ENCODE data around the gene SUSD1.

The SUSD1 gene

DNA sequence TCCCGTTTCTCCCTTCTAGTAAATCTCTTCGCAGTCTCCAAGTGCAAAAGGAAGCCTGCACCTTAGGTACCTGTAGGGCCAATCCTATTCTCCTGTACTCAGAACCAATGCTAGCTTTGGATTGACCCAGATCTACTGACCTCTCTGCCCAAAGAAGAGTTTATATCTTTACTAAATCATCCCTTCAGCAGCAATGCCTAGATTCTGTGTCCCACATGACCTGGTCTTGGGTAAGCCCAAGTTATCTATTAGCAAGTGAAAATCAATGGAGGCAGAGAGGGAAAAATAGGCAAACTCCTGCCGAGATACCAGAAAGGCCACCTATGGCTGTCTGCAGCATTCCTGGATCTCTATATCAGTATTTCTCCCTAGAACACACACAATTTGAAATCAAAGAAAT, 60.0 kb downstream of the SUSD1 start:
- Histone ChIP-seq H3K4me3 (no peak overlapping the region), H3K27ac (no peak overlapping the region)
- TF ChIP-seq, protein P1, sequence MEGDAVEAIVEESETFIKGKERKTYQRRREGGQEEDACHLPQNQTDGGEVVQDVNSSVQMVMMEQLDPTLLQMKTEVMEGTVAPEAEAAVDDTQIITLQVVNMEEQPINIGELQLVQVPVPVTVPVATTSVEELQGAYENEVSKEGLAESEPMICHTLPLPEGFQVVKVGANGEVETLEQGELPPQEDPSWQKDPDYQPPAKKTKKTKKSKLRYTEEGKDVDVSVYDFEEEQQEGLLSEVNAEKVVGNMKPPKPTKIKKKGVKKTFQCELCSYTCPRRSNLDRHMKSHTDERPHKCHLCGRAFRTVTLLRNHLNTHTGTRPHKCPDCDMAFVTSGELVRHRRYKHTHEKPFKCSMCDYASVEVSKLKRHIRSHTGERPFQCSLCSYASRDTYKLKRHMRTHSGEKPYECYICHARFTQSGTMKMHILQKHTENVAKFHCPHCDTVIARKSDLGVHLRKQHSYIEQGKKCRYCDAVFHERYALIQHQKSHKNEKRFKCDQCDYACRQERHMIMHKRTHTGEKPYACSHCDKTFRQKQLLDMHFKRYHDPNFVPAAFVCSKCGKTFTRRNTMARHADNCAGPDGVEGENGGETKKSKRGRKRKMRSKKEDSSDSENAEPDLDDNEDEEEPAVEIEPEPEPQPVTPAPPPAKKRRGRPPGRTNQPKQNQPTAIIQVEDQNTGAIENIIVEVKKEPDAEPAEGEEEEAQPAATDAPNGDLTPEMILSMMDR (IDR thresholded peaks at IDR 0.05) = no peak
- DNase-seq (ENCODE audit: low spot score) = no peak

DNA sequence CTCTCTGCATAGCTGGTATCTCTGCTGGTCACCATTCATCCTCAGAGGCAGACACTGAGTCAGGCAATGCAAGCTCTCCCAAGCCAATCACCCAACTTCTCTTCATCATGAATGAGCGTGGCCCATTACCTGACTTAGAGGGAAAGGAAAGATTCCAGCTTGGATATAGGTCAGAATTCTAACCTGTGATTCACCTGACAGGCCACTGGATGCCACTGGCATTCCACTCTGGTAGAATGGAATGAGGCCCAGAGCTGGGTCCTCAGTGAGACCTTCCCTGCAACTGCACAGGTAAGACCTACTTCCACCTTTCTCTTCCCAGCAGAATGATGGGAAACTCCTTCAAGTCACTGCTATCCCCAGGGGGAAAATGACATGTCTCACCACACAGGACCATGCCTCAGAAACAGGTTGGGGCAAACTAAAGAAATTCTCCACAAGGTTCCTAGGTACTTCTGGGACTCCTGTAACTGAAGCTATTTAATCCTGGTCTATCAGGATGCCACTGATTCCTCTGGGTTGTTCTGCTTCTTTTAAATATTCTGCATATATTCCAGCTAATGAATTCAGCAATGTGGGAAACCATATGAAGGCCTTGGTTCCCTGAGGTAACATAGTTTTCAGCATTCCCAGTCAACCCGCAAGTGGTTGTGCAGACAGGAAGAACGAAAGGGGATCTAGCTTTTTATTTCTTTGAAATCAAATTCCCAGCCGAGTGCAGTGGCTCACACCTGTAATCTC, 62.0 kb downstream of the SUSD1 start:
- Histone ChIP-seq H3K4me3 (no peak overlapping the region), H3K27ac (no peak overlapping the region)
- DNase-seq (ENCODE audit: low spot score) = no peak
- TF ChIP-seq, protein P1 (IDR thresholded peaks at IDR 0.05) = no peak

DNA sequence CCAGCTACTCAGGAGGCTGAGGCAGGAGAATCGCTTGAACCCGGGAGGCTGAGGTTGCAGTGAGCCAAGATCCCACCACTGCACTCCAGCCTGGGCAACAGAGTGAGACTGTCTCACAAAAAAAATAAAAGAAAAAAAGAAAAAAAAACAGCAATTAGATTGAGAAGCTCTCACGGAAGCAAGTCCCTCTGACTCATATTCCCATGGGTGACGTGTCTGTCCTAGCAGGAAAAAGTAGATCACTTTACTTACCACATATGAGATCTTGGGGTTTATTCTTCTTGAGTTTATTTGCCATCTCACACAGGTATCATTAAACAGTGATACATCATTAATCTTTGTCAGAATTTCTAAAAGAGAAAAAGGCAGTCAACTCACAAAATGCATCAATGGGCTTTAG, 62.6 kb downstream of the SUSD1 start:
- Histone ChIP-seq H3K27ac (no peak overlapping the region), H3K4me3 (no peak overlapping the region)
- DNase-seq (ENCODE audit: low spot score) = no peak
- TF ChIP-seq, protein P1 (IDR thresholded peaks at IDR 0.05) = no peak

DNA sequence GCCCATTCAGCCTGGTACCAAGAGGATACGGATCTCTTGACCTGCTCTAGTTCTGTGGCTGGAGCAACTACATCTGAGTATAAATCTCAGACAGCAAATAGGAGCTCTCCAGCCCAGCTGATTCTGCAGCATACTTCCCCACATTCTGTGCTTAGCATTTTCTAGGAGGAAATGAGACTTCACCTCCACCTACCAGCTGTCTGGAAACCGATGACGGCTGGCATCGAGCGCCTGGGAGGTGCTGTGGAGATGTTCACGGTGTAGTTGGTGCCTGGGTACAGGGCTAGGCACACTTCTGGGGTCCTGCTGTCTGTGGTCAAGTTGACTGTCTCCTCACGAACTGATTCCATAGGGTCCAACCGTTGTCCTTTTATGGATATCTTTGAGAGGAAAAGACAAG, 63.6 kb downstream of the SUSD1 start:
- H3K27ac ChIP-seq = no peak overlapping the region
- no peak for DNase-seq (ENCODE audit: low spot score)
- no peak overlapping the region for H3K4me3 ChIP-seq
- TF ChIP-seq, protein P1 (IDR thresholded peaks at IDR 0.05) = no peak

DNA sequence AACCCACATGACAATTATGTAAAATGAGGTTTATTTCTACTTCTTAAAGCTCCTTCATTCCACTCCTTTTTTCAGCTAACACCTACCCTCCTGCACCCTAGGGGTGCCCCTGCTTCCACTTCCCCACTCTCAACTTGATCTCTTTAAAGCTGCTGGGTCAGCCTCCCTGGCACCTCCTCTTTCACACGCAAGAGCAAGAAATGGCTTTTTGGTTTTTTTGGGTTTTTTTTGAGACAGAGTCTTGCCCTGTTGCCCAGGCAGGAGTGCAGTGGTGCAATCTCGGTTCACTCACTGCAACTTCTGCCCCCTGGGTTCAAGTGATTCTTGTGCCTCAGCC, 64.4 kb downstream of the SUSD1 start:
- no peak overlapping the region for H3K27ac ChIP-seq
- TF ChIP-seq, protein P1 (IDR thresholded peaks at IDR 0.05) = no peak
- H3K4me3 ChIP-seq = no peak overlapping the region
- DNase-seq (ENCODE audit: low spot score) = no peak

DNA sequence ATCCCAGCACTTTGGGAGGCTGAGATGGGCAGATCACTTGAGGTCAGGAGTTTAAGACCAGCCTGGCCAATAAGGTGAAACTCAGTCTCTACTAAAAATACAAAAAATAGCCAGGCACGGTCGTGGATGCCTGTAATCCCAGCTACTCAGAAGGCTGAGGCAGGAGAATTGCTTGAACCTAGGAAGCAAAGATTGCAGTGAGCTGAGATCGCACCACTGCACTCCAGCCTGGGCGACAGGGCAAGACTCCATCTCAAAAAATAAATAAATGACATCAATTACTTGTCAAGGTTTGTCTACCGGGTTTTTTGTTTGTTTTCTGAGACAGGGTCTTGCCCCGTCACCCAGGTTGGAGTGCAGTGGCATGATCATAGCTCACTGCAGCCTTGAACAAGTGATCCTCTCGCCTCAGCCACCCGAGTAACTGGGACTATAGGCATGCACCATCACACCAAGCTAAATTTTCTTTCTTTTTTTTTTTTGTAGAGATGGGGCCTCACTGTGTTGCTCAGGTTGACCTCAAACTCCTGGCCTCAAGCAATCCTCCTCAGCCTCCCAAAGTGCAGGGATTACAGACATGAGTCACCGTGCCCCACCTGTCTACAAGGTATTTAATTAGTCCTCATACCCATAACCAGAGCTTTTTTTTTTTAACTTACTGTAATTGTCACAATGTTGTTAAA, 64.9 kb downstream of the SUSD1 start:
- no peak overlapping the region for H3K27ac ChIP-seq
- TF ChIP-seq, protein P1 (IDR thresholded peaks at IDR 0.05) = no peak
- H3K4me3 ChIP-seq = no peak overlapping the region
- DNase-seq (ENCODE audit: low spot score) = no peak

DNA sequence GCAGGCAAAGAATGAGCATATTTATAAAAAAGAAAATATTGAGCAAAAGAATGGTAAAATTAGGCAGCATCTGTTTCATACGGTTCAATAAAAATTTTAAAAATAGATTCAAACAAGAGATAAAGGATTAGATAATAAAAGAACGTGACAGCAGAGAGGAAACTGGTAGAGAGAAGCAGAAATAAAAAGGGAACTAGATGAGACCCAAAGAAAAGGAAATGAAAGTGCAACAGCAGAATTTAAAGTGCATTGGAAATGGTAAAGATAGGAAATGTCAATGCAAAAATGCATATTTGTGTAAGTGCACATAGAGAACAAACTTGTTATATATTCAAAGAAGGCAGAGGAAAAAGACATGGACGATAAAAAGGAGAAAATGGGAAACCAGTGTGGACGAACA, 70.2 kb downstream of the SUSD1 start:
- no peak for DNase-seq (ENCODE audit: low spot score)
- Histone ChIP-seq H3K27ac (no peak overlapping the region), H3K4me3 (no peak overlapping the region)
- TF ChIP-seq, protein P1 (IDR thresholded peaks at IDR 0.05) = no peak

All from coronary artery (tissue), 2 donors.